Mucosa of descending colon (tissue), 3 donors: ENCODE measurements around the gene VWA5B2. TPM values are rescaled to one million over a fixed set of nuclear protein-coding genes. Genes with fewer than 3 reads are reported as not detected.
A peak's percentile ranks its signal among the peaks of the same experiment; 100 is the strongest.

Experiments used
- ATAC-seq: fragments of 200-7000 bp; cut with Tn5 transposase; one replicate; pipeline ENCODE4 v1.9.1; 2020; ENCODE audit warnings: mild to moderate bottlenecking, moderate library complexity
- DNase-seq, 3 donors: peaks; one replicate each; pipeline ENCODE4 v3.0.0-alpha.2; 2020
- H3K36me3 ChIP-seq: fragments of 200-600 bp; one replicate; pipeline ENCODE4 v1.8.0; 2021; ENCODE audit warnings: low read depth, mild to moderate bottlenecking
- H3K4me1 ChIP-seq: fragments of 200-600 bp; one replicate; pipeline ENCODE4 v1.8.0; 2021; ENCODE audit warnings: low read depth, mild to moderate bottlenecking
- H3K4me3 ChIP-seq: fragments of 200-600 bp; one replicate; pipeline ENCODE4 v1.8.0; 2021; ENCODE audit warnings: mild to moderate bottlenecking
- H3K9me3 ChIP-seq: fragments of 200-600 bp; one replicate; pipeline ENCODE4 v1.8.0; 2021; ENCODE audit warnings: mild to moderate bottlenecking
- CTCF ChIP-seq: fragments of 200-600 bp; IDR thresholded peaks from one replicate; pipeline ENCODE4 v1.8.0; 2022; ENCODE audit warnings: antibody characterized with exemption, mild to moderate bottlenecking
- intact Hi-C, 2 donors: fragments of 100-400 bp; cut with DNase I in 1 of 2; cut with micrococcal nuclease in 1 of 2; formaldehyde crosslinking; loops; one replicate each; pipeline versions ENCODE4 v1.11.0 to v1.11.1; 2022; cut with DNase I, micrococcal nuclease
- microRNA-seq: library from miRNA; unstranded; fragments of <30 nt; microRNA quantifications from one replicate; pipeline ENCODE4, GENCODE V29; 2019
- total RNA-seq, 3 donors: library from RNA; stranded (reverse); fragmentation: NEBNext Ultra II Directional in 2 of 3; extraction: Animal tissue kit (Norgen Biotek cat#: 25700) in 2 of 3; gene quantifications; one replicate each; pipeline versions ENCODE4 v1.2.1 to v1.2.4, GENCODE V29; 2021 to 2023
- donor health status: DM: no; HTN: no; CAD: no; lungs with moderate emphysema.
- donor health status: DM: no; HTN: no; CAD: no.
- donor health status: DM: no; HTN: yes; CAD: no.

VWA5B2 gene
- total RNA-seq, 3 donors from 2014 or later: 0.60 to 2.9 (median 2.6) TPM

- DNase-seq (peak in 1 of 3 donors; percentile 27), ATAC-seq (peak; percentile 71)
- no peaks in the 10 kb centered on the region for H3K4me1 ChIP-seq
- no peaks in the 10 kb centered on the region for H3K36me3 ChIP-seq
- TF ChIP-seq CTCF: no peak
- no peak overlapping the region for H3K4me3 ChIP-seq
- no peaks in the 10 kb centered on the region for H3K9me3 ChIP-seq
- intact Hi-C loops: loop anchor here in 1 of 2 donors (10.0 kb wide), 1 partner anchor 390 kb away; no protein-coding TSS in a partner anchor
Observed at GRCh38 chr3:184284696-184285095, 55.3 kb downstream of the VWA5B2 start.

GRCh38 chr3:184289426-184289938 lies 60.1 kb downstream of the VWA5B2 start:
- Histone ChIP-seq H3K4me3 (no peak overlapping the region), H3K36me3 (no peaks in the 10 kb centered on the region), H3K9me3 (no peaks in the 10 kb centered on the region), H3K4me1 (no peaks in the 10 kb centered on the region)
- peak; percentile 28 for TF ChIP-seq CTCF
- intact Hi-C loops: loop anchor here in 1 of 2 donors (10.0 kb wide), 1 partner anchor 395 kb away; no protein-coding TSS in a partner anchor
- DNase-seq: peak in 2 of 3 donors; percentile 56 to 73
- peak; percentile 73 for ATAC-seq

- intact Hi-C loops: no loop called here
Observed at GRCh38 chr3:184290331-184290730, 60.9 kb downstream of the VWA5B2 start.

GRCh38 chr3:184291044-184291737 lies 61.8 kb downstream of the VWA5B2 start:
- ATAC-seq (no peak), DNase-seq (no peak)
- intact Hi-C loops: no loop called here
- Histone ChIP-seq H3K4me1 (no peaks in the 10 kb centered on the region), H3K9me3 (no peaks in the 10 kb centered on the region), H3K4me3 (no peak overlapping the region), H3K36me3 (no peaks in the 10 kb centered on the region)
- TF ChIP-seq CTCF: no peak

More at GRCh38 chr3:184290331-184290730, 60.9 kb downstream of the VWA5B2 start:
- DNase-seq (no peak), ATAC-seq (no peak)
- TF ChIP-seq CTCF: no peak
- no peak overlapping the region for H3K4me3 ChIP-seq
- H3K9me3 ChIP-seq: no peaks in the 10 kb centered on the region
- H3K36me3 ChIP-seq: no peaks in the 10 kb centered on the region
- no peaks in the 10 kb centered on the region for H3K4me1 ChIP-seq

Small RNA genes lying within 50 kb of the gene (microRNA-seq; reads per million reads assigned to microRNA genes)
- gene MIR1224: 4.0 reads per million, percentile 18 among the genes with 10 or more reads in this experiment

Other genes with a start within 250 kb of the VWA5B2 start
- gene ABCC5, start 211.7 kb upstream of the VWA5B2 start, total RNA-seq: 10 to 100 TPM; 34.4 to 45.7 (median 39.4) TPM
- not detected for gene HTR3D, start 197.8 kb upstream of the VWA5B2 start, total RNA-seq
- gene HTR3C, start 176.5 kb upstream of the VWA5B2 start, total RNA-seq: under 1 TPM in 2 of 3 donors, not detected in 1; 0.17 to 0.41 TPM
- under 1 TPM; 0.16 to 0.70 (median 0.35) TPM for gene HTR3E, start 132.5 kb upstream of the VWA5B2 start, total RNA-seq
- 10 to 100 TPM; 41.4 to 48.6 (median 47.0) TPM for gene EIF2B5, start 94.2 kb upstream of the VWA5B2 start, total RNA-seq
- 100 to 1,000 TPM in 1 of 3 donors, 10 to 100 TPM in 2; 63.3 to 104 (median 69.1) TPM for gene DVL3, start 74.2 kb upstream of the VWA5B2 start, total RNA-seq
- 100 to 1,000 TPM; 215 to 297 (median 227) TPM for gene AP2M1, start 54.7 kb upstream of the VWA5B2 start, total RNA-seq
- 10 to 100 TPM; 60.7 to 79.7 (median 72.3) TPM for gene ABCF3, start 43.4 kb upstream of the VWA5B2 start, total RNA-seq
- gene ALG3, start 19.4 kb downstream of the VWA5B2 start, total RNA-seq: 10 to 100 TPM; 30.8 to 39.9 (median 34.5) TPM
- 1 to 10 TPM; 2.8 to 5.0 (median 3.2) TPM for gene EEF1AKMT4, start 20.1 kb downstream of the VWA5B2 start, total RNA-seq
- gene CAMK2N2, start 32.0 kb downstream of the VWA5B2 start, total RNA-seq: under 1 TPM in 1 of 3 donors, not detected in 2; 0.95 TPM
- 1 to 10 TPM in 1 of 3 donors, under 1 TPM in 1, not detected in 1; 0.19 to 2.2 TPM for gene ECE2, start 46.4 kb downstream of the VWA5B2 start, total RNA-seq
- 100 to 1,000 TPM; 160 to 223 (median 176) TPM for gene PSMD2, start 69.7 kb downstream of the VWA5B2 start, total RNA-seq
- gene EIF4G1, start 85.0 kb downstream of the VWA5B2 start, total RNA-seq: 100 to 1,000 TPM; 256 to 305 (median 267) TPM
- 10 to 100 TPM; 14.1 to 29.8 (median 16.4) TPM for gene FAM131A, start 108.0 kb downstream of the VWA5B2 start, total RNA-seq
- 100 to 1,000 TPM in 1 of 3 donors, 10 to 100 TPM in 2; 31.1 to 105 (median 72.0) TPM for gene CLCN2, start 132.0 kb downstream of the VWA5B2 start, total RNA-seq
- gene POLR2H, start 132.1 kb downstream of the VWA5B2 start, total RNA-seq: 100 to 1,000 TPM in 1 of 3 donors, 10 to 100 TPM in 2; 87.8 to 126 (median 90.1) TPM
- under 1 TPM in 2 of 3 donors, not detected in 1; 0.14 to 0.63 TPM for gene THPO, start 148.6 kb downstream of the VWA5B2 start, total RNA-seq
- 1 to 10 TPM; 1.1 to 8.7 (median 2.8) TPM for gene CHRD, start 150.5 kb downstream of the VWA5B2 start, total RNA-seq